GM18517 (cell line): ENCODE data around the gene ITPA.
"Not testable (repeated sequence)": the region's sequence is repeated elsewhere in the genome, so short reads cannot be mapped to it uniquely, and the experiment has no call there.

ENCODE experiments used
- ATAC-seq: cut with Tn5 transposase; IDR thresholded peaks from one replicate; pipeline ENCODE4 v1.9.1; 2021; ENCODE audit warnings: mild to moderate bottlenecking, moderate library complexity; ENCODE audit not compliant: unreplicated experiment

The ITPA gene

DNA sequence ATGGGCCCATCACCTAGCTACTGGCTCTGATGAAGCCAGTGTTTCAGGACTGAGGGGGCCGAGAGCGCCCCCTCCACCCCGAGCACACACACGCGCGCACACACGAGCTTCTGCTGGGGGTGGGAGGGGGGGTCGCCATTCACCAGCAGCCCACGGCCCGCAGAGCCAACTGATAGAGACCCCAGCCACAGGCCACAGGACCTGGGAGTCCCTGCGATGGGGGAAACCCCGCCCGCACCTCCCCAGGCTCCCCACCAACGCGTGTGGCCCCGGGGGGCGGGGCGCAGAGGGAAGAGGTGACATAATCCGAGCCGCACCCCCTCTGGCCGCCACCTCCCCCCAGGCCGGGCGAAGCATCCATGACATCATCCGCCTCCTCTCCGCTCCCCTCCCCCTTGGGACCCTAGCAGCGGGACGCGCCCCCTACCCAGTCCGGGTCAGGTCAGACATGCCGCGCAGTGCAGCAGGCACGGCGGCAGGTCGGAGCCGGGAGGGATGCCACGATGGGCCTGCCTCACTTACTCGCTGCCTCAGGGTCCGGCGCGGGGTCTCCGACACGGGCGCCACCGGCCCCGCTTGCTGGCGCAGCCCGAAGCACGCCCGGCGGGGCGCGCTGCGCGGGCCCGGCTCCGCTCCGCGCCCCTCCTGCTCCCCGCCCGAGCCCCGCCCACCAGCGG lies 36.2 kb upstream of the ITPA start, which contains the start of gene LZTS3:
Gene LZTS3 (minus strand): TSS at position 617 of the 677 bp plus-strand sequence. CDS start 6,386 bp downstream, outside the sequence.
- ATAC-seq = peak; percentile 74

DNA sequence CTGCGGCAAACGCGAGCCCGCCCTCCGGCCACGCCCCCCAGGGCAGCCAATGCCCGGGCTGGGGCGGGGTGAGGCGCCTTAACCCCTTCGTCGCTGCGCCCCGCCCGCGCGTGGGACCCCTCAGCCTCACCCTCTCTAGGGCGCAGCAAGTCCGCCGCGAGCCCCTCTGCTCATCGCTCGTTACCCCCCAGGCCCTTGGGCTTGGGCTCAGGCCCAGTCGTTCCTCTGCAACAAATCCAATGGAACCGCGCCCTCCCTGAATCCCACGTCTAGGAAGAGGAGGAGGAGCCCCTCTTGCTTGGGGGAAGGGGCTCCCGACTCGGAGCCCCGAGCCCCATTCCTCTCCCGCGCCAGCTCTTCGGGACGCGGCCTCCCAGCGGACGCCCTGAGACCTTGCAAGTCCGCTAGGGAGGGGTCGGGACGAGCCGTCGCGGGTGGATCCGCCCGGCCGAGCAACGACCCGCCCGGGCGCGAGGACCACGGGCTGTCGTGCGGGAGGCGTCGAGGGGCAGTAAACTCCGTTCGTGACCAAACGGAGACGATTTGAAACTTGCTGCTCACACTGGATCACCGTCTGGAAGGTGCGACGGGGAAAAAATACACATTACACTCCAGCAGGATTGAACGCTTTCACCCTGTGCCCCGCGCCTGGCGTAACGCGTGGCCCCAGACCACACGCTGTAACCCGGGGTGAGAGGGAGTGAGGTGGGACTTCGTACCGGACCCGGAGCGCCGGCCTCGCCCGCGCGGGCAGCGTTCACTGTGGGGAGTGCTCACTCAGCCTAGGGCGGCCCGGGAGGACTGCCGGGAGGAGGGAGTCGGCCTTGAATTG lies 35.5 kb upstream of the ITPA start:
- ATAC-seq = peak; percentile 33

DNA sequence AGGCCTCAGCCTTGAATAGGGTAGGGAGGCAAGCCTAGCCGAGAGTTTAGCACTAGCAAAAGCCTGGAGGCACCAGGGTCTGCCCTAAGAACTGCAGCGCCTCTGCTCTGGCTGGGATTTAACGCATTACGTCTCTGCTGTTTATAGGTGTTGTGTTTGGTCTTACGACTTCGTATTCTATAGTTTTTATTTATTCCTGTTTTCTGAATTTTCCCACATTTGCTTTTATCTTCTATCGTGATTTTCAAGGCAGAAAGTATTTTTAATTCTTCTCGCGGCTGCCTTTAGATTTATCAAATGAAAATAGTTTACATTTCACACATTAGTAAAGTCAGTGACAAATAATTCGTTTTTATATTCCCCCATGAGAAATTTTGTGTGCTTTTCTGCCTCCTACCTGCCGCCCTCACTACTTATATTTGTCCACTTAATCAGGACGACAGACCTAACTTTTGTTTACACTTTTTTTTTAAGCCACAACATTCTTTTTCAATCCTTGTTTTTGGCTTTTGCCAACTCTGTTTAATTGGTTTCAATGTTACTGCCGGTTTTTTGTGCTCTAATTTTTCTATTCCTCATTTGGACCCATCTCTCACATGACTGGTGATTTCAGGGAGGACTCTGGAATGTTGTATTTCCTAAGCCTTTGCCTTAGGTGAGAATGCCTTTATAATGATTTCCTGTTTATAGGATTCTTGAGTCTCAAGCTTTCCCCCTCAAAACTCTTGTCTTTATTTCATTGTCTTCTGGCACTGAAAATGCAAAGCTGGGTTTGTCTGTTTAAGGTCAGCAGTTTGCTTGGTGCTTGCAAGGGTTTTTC lies 34.6 kb upstream of the ITPA start:
- no peak for ATAC-seq

DNA sequence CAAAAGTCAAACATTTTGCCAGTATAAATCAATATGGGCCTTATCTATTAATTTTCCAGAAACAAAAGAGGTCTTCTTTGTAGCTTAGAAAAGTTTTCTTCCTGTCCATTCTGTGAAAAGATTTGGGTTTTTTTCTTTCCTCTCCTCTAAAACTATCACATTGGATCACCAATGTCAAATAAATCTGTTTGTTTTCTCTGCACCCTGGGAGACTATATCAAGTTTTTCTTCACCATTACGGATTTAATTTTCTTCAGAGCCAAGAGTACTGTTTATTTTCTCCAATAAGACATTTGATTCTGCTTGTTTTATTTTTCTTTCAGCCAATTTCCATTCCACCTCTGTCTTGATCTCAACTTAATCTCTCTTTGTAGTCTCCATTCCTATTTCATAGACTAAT lies 34.0 kb upstream of the ITPA start:
- no peak for ATAC-seq

DNA sequence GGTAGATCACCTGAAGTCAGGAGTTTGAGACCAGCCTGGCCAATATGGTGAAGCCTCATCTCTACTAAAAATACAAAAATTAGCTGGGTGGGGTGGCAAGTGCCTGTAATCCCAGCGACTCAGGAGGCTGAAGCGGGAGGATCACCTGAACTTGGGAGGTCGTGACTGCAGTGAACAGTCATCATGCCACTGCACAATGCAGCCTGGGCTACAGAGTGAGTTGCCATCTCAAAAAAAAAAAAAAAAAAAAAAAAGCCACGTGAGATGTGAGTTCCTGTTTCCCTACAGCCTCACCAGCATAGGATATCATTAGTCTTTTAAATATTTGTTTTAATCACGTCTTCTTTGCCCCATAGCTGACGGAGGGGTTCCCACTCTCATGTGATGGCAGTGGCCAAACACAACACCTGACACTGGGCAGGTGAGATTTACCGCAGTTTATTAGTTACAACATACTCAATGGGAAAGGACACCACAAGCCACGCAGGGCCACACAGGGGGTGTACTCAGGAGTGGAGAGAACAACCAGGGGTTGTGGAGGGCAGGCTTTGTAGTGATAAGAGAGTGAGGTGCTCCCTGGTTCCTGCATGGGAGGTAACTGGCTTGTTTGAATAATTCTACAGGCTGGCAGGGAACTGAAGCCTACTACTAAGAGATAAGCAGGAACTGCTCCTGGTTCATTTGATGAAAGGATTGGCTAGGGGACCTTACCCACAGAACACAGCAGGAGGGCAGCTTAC lies 31.4 kb upstream of the ITPA start:
- ATAC-seq = no peak

DNA sequence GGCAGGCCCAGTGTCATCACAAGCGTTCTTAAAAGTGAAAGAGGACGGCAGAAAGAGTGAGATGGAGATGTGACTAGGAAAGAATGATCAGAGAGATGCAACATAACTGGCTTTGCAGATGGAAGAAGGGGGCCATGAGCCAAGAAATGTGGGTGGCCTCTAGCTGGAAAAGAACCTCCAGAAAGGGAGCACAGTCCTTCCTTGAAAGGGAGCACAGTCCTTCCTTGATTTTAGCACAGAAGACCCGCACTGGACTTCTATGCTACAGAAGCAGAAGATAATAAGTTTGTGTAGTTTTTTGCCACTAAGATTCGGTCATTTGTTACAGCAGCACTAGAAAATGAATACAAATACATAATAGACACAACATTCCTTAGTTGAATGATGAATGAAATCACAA lies 29.0 kb upstream of the ITPA start:
- no peak for ATAC-seq

DNA sequence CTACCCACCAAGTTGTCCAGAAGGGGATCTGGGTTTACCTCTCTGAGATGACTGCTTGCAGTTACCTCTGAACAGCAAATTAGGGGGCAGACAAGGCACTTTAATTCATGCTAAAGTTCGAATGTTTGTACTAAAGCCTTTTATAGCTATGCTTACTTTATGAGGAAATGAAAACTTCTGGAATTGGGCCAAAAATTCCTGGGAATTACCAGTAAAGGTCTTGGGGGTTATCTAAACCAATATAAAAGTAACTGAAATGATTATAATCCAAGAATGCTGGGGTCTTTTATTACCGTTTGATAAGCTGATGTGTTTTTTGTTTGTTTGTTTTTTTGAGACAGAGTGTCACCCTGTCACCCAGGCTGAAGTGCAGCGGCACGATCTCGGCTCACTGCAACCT lies 28.0 kb upstream of the ITPA start:
- no peak for ATAC-seq

DNA sequence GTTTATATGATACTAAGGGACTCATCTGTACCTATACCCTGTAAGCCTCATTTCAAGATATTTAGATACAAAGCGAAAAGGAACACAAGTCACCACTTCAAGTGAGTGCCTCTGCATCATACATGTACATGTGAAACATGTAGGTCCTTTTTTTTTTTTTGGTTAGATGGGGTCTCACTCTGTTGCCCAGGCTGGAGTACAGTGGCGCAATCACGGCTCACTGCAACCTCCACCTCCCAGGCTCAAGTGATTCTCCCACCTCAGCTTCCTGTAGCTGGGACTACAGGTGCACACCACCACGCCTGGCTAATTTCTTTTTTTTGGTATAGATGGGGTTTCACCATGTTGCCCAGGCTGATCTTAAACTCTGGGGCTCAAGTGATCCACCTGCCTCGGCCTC lies 26.9 kb upstream of the ITPA start:
- ATAC-seq = not testable (repeated sequence)

DNA sequence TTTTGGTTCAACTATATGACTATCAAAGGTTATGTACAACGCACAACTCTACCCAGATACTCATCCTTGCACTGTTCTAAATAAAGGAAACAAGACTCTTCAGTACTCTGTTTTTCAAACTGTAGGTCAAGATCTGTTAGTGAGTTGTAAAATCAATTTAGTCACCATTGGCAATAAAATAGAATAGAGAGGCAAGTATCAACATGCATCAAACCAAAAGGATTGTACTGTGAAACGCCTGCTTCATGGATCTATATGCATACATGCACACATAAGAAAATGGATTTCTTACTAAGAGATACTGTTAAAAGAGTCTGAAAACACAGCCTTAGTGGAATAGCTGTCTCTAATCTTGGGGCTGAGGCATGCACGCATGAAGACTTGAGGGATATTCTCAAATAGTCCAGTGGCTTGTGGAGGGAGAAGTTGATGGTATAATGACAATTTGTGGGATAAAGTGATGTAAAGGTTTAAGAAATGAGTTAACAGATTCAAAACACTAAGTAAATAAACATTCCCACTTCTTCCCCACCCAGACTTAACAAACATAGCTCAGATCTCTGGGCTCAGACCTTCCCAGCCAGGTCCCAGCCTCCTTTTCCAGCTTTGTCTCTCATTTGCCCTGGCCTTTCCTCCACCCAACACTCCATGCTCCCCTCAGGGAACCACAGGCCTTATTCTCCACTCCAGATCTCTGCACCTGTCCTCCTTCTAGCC lies 25.2 kb upstream of the ITPA start:
- ATAC-seq = no peak

DNA sequence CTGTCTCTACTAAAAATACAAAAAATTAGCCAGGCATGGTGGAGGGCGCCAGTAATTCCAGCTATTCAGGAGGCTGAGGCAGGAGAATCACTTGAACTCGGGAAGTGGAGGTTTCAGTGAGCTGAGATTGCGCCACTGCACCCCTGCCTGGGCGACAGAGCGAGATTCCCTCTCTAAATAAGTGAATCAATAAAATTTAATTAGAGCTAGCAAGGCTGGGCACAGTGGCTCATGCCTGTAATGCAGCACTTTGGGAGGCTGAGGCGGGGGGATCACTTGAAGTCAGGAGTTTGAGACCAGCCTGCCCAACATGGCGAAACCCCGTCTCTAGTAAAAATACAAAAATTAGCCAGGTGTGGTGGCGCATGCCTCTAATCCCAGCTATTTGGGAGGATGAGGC lies 21.4 kb upstream of the ITPA start:
- not testable (repeated sequence) for ATAC-seq

DNA sequence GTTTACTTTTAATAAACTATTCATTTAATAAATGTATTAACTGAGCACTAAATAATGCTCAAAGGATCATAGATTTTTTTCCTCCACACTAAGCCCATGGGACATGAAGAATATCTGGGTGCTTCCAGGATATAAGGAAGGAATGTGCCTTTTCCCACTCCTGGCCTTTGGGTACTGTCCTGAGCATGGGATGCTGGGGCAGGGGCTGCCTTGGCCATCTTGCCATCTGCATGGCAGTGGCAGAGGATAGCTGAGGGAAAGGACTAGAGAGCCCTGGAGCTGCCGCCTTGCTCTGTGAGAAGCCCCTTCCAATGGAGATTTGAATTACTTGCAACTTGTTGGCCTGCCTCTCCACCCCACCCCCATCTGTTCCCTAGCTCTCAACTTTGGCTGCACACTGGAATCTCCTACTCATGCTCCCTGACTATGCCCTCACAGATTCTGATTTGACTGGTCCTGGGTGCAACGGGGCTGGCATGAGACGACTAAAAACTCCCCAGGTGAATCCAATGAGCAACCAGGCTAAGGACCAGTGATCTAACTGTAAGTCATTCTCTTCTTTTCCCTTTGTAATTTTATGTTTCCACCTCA lies 20.4 kb upstream of the ITPA start:
- no peak for ATAC-seq

DNA sequence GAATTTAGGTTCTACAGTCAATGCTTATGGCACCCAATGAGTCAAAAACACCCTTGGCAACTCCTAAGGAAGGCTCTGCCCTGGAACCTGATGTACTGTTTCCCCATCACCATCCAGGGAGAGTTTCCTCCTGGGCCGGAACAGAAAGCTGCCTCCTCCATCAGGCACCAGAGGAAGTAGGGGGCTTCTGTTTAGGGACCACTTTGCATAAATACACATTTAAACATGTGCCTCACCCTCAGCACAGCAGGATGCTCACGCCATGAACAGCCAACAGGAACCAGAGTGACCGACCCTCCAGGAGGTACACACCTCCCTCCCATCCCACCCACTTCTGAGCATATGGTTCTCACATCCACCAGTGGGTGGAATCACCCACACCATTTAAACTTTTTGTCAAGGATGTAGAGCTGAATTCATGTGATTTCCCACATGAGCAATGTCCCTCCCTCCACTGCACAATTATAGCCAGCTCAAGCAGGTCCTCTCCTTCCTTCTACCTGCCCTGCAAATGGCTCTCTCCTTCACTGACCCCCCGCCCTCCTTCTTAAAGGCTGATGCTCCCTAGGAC lies 19.7 kb upstream of the ITPA start:
- no peak for ATAC-seq

DNA sequence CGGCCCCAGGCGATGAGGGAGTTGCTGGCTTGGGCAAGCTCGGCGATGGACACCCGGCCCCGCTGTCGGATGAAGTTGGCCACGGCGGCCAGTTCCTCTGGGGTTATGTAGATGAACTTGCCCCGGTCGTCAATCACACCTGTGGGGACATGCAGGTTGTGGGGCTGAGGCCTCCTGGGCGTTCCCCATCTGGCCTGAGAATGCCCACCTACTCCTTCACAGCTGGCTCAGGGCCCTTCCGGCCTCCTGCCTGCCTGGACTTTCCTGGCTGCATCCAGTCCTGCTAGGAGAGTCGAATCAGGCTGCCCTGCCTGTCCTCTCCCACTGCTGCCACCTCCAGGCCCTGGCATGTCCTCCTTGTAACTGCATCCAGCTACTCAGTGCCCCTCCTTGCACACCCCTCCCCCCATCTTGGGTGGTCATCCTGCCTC lies 18.6 kb upstream of the ITPA start:
- no peak for ATAC-seq

DNA sequence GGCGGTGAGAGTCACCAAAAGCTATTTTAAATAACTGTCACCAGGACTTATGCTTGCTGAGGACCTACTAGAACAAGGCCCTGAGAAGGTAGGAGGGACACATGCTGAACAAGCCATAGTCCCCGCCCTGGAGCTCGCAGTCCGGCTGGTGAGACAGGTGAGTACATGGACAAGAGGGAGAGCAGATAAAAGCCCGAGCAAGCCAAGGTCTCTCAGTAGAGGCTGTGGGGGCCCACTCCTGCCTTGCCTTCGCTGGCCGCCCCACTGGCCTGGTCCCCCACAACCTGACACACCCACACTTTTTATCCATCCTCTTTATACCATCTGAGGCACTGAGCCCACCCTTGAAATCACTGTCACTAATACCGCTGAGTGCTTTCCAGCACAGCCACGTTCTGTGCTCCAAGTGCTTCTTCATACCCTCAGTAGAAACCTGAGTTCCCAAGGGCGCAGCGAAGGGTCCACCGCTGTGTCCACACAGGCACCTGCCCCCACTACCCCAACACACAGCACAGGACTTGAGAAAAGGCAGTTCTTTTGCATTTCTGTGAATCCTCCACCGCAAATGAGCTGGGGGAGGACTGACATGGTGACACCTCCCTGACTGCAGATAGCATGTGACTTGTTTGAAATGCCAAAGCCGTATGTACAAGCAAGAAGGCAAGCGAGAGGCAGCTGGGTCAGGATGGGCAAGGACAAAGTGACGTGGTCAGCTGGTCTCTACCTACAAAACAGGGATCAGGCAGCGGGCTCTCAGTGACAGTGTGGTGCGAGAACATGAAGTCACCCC lies 16.9 kb upstream of the ITPA start:
- no peak for ATAC-seq

DNA sequence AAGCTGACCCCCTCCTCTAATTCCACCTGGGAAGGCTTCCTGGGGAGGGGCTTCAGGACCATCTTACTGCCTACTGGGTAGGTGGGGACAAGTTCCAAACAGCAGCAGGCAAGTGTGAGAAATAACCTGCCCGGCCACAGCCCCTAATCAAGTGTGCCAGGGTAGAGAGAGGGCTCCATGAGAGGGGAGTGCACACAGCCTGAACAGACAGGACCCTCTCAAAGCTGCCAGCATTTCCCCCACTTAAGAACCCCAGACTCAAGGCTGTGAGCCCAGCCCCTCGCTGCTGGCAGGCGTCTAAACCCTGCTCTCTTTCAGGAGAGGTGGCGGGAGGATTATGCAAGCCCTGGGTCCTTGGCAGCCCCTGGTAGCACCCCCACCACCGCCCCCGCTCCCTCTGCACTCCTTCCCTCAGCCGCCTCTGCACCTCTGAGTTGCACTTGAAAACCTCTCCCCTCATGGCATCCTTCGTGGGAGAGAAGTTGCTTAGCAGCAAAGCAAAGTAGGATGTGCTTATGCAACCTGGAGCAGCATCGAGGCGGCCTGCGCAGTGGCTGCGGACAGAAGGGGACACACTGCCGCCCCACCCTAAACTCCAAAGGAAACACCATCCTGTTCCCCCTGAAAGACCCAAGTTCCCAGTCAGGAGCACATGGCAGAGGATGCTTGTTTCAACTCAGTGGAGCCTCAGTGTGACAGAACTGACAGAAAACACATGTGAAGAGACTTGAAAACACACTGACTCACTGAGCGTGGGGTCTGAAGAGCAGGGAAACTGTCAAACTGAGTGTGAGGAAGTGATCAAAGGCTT lies 15.3 kb upstream of the ITPA start:
- ATAC-seq = no peak

DNA sequence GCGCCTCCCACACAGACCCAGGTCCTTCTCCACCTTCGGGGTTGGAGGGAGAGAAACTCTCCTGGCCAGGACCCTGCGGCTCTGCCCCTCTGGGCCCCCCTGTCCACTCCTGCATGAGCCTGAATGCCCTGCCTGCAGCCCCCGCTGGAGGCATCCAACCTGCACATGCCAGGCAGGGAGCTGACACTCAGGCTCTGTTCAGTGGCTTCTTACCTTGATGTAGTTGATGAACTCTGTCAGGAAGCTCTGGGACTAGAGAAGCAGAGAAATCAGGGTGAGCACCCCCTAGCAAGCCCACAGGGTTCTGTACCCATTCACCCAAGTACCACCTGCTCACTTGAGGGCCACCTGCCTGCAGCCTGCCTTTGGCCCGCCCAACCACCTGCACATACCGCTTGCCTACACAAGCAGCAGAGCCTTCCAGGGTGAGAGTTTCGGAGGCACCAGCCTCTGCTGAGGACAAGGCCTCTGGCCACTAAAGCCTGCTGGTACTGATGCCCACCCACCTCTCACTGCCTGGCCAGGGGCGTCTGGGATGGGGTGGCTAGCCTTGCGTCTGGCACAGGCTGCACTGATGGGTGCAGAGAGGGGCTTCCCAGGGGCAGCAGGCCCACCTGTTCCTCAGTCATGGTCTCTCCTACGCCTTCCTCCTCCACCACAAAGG lies 14.5 kb upstream of the ITPA start:
- no peak for ATAC-seq

DNA sequence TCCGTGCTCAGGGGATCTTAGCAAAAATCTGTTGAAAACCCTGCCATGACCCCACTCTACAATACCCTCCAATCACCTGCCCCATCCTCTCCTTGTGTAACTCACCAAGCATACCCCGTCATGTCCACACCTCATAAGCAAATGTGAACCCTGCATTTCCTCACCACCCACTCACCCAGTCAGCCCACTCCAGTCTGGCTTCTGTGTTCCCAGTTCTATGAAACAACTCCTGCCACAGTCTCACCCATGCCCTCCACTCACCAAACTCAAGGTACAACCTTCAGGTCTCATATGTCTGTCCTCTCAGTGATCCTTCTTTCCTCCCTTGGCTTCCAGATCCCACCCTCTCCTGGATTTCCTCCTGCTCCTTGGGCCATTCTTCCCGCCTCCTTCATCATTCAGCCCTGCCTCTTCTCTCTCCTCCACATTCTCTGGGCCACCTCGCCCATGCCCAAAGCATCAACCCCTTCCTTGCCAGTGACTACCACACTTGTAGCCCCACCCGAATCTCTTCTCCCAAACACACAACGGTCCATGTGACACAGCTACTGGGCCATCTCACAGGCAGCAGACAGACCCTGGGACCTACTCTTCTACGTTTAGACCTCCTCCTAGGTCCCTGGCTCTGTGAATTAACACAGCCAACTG lies 13.6 kb upstream of the ITPA start:
- ATAC-seq = no peak
